Testis (tissue), 2 donors: ENCODE data around the gene ISL1.

Experiments used
- POLR2A ChIP-seq: fragments of 450-650 bp; IDR thresholded peaks from one replicate; pipeline ENCODE4 v1.6.1; 2017; ENCODE audit warnings: antibody characterized with exemption, mild to moderate bottlenecking, moderate library complexity
- TF ChIP-seq, protein P1 (sequence below), 3 experiments: fragments of 450-650 bp in 2 of 3; fragments of 200-600 bp in 1 of 3; sonication (generic) in 1 of 3; IDR thresholded peaks; one replicate each; pipeline ENCODE4 v1.5.1; 2016 to 2019; ENCODE audit warnings: antibody characterized with exemption in 3 of 3, mild to moderate bottlenecking in 2 of 3, moderate library complexity in 1 of 3

DNA sequence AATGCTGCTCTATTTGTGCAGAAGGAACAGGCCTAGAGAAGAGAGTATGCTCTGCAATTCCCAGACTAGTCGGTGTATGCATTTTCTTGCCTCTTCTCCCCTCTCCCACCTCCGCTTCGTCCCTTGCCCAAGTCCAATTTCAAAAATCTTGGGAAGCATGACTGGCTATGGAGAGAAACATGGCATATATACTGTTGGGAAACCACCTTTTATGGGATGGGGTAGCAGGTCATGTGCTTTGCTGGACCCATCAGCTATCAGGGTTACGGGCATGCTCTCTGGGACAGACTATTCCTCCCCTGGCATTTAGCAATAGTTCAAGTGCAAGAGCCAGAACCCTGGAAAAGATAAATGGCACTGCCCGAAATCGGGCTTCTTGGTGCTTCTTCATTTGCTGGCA is 12.0 kb downstream of the ISL1 start:
- TF ChIP-seq, protein P1, sequence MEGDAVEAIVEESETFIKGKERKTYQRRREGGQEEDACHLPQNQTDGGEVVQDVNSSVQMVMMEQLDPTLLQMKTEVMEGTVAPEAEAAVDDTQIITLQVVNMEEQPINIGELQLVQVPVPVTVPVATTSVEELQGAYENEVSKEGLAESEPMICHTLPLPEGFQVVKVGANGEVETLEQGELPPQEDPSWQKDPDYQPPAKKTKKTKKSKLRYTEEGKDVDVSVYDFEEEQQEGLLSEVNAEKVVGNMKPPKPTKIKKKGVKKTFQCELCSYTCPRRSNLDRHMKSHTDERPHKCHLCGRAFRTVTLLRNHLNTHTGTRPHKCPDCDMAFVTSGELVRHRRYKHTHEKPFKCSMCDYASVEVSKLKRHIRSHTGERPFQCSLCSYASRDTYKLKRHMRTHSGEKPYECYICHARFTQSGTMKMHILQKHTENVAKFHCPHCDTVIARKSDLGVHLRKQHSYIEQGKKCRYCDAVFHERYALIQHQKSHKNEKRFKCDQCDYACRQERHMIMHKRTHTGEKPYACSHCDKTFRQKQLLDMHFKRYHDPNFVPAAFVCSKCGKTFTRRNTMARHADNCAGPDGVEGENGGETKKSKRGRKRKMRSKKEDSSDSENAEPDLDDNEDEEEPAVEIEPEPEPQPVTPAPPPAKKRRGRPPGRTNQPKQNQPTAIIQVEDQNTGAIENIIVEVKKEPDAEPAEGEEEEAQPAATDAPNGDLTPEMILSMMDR (IDR thresholded peaks at IDR 0.05): no peak
- TF ChIP-seq POLR2A: no peak
